Measurements from ENCODE around the gene DDX23. TPM values are rescaled to one million over a fixed set of nuclear protein-coding genes. Genes with fewer than 3 reads are reported as not detected.

The DDX23 gene
- polyA plus RNA-seq, 3 donors = 21.4 to 63.8 (median 28.4) TPM

DNA sequence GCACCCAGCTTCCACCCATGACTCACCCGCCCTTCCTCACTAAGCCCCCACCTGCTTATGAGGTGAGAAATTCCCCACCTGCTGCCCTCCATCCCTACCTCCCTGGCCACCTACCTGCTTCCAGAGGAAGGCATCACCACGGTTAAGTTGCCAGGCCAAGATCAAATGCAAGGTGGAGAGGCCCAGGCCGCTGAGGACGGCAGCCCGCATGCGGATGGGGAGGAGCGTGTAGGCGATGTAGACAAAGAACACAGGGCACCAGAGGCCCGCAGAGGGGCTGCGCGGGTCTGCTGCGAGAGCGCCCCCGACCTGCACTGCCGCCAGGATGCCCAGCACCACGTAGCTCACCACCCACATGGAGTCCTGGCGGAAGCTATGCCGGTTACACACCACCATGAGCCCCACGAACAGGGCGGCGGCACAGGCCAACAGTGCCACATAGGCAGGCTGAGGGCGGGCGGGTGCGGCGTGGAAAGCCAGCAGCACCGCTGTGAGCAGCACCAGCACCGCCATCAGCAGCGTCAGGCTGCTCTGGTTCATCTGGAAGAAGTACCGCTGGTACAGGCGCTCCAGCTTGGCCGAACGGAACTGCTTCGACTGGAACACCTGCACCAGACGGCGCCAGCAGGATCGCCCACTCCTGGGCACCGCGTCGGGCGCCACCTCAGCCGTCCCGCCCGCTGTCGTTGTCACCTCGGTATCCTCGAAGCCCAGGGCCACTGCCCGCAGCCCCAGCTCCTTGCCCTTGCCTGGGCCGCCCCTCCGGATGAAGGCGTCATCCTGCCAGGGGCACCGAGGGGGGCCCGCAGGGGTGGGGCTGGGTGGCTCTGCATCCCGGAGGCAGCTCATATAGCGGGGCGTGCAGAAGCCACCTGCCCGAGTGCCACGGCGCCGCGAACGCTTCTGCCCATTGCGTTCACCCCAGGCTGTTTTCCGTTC is 69.2 kb downstream of the DDX23 start:
- no peak overlapping the region for H3K27ac ChIP-seq (ENCODE audit: low read depth in 1 of 2, low read length in 2 of 2)
- intact Hi-C loops (cut with micrococcal nuclease) = no loop called here
- no peaks in the 10 kb centered on the region for H3K36me3 Mint-ChIP-seq

DNA sequence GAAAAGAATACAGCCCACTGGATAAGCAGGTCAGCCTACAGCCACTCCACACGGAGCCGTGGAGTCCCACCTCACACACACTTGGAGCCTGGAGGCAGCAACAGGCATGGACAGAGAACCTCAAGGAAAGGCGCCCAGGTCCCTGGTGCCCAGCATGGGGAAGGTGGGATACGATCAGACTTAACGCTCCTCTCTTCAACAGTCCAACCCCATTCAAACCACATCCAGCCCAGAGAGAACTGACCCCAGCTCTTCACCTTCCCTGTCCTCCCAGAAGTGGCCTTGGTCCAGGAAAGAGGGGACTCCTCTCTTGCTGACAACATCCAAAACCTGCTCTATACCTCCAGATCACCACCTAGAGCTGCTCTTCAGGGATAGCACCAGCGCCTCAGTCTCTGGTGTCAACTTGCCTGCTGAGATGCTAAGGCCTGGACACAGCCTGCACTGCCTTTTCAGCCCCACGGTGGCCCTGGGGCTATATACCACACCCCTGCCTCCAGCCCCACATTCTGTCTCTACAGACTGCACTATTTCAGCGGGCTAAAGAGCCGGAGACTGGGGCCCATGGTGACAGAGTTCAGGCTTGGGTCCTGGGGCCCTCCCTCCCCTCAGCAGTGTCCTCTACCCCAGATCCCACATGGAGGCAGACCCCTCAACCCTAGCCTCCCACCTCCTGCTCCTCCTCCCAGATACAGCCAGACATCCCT is 70.1 kb downstream of the DDX23 start:
- Histone ChIP-seq H3K9ac (ENCODE audit: insufficient read depth, low read length, poor library complexity, severe bottlenecking) (no peak overlapping the region), H3K4me2 (replicated peaks; ENCODE audit: extremely low read depth, low read length, poor library complexity, severe bottlenecking) (no peak overlapping the region), H2AFZ (ENCODE audit: insufficient read depth, low read depth, low read length, poor library complexity, severe bottlenecking) (no peak overlapping the region), H3K27me3 (ENCODE audit: control insufficient read depth in 2 of 2, insufficient read depth in 2 of 2, low read length in 2 of 2) (no peaks in the 10 kb centered on the region), H3K36me3 (replicated peaks in 1 of 2; ENCODE audit: control insufficient read depth in 1 of 2, insufficient read depth in 2 of 2, low read length in 2 of 2) (no peaks in the 10 kb centered on the region), H3K4me3 (replicated peaks in 1 of 3; ENCODE audit: low read depth in 2 of 3, low read length in 3 of 3) (no peak overlapping the region), H3K9me3 (replicated peaks in 1 of 2; ENCODE audit: control insufficient read depth in 1 of 2, insufficient read depth in 1 of 2, low read length in 2 of 2) (no peaks in the 10 kb centered on the region), H3K27ac (ENCODE audit: low read depth in 1 of 2, low read length in 2 of 2) (no peak overlapping the region), H3K79me2 (ENCODE audit: insufficient read depth, low read length) (no peaks in the 10 kb centered on the region), H3K4me1 (ENCODE audit: control insufficient read depth in 1 of 2, insufficient read depth in 2 of 2, low read length in 2 of 2) (peaks cover 11% of the 10 kb centered on the region in 2 donors), H4K20me1 (ENCODE audit: insufficient read depth, low read length) (no peaks in the 10 kb centered on the region)
- H3K4me3 Mint-ChIP-seq = no peak overlapping the region
- H3K4me1 Mint-ChIP-seq = peaks cover 13% of the 10 kb centered on the region
- 96% methylated on average over 3 of the region's 9 CpGs for WGBS (ENCODE audit: insufficient coverage)
- DNase-seq = no peak
- intact Hi-C loops (cut with micrococcal nuclease) = no loop called here
- no peak overlapping the region for H3K27ac Mint-ChIP-seq
- H3K9me3 Mint-ChIP-seq = peaks cover 0 to 3% (median 0%) of the 10 kb centered on the region in 7 donors
- TF ChIP-seq, protein P1, sequence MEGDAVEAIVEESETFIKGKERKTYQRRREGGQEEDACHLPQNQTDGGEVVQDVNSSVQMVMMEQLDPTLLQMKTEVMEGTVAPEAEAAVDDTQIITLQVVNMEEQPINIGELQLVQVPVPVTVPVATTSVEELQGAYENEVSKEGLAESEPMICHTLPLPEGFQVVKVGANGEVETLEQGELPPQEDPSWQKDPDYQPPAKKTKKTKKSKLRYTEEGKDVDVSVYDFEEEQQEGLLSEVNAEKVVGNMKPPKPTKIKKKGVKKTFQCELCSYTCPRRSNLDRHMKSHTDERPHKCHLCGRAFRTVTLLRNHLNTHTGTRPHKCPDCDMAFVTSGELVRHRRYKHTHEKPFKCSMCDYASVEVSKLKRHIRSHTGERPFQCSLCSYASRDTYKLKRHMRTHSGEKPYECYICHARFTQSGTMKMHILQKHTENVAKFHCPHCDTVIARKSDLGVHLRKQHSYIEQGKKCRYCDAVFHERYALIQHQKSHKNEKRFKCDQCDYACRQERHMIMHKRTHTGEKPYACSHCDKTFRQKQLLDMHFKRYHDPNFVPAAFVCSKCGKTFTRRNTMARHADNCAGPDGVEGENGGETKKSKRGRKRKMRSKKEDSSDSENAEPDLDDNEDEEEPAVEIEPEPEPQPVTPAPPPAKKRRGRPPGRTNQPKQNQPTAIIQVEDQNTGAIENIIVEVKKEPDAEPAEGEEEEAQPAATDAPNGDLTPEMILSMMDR (IDR thresholded peaks at IDR 0.05) = no peak
- peaks cover 1 to 7% (median 7%) of the 10 kb centered on the region in 3 donors for H3K27me3 Mint-ChIP-seq (ENCODE audit: low read depth in 3 of 3)
- no peaks in the 10 kb centered on the region for H3K36me3 Mint-ChIP-seq

More for the DNA sequence above, 69.2 kb downstream of the DDX23 start:
- Mint-ChIP-seq H3K27ac (no peak overlapping the region), H3K9me3 (peaks cover 0 to 2% (median 0%) of the 10 kb centered on the region in 7 donors), H3K4me3 (no peak overlapping the region), H3K27me3 (ENCODE audit: low read depth in 3 of 3) (peaks cover 8 to 14% (median 14%) of the 10 kb centered on the region in 3 donors), H3K4me1 (peaks cover 13% of the 10 kb centered on the region)
- no peaks in the 10 kb centered on the region for H3K36me3 ChIP-seq (replicated peaks in 1 of 2; ENCODE audit: control insufficient read depth in 1 of 2, insufficient read depth in 2 of 2, low read length in 2 of 2)
- no peak for DNase-seq
- no peaks in the 10 kb centered on the region for H4K20me1 ChIP-seq (ENCODE audit: insufficient read depth, low read length)
- 95% methylated on average over 52 of the region's 63 CpGs for whole genome bisulfite sequencing (ENCODE audit: insufficient coverage)
- no peaks in the 10 kb centered on the region for H3K9me3 ChIP-seq (replicated peaks in 1 of 2; ENCODE audit: control insufficient read depth in 1 of 2, insufficient read depth in 1 of 2, low read length in 2 of 2)
- H2AFZ ChIP-seq (ENCODE audit: insufficient read depth, low read depth, low read length, poor library complexity, severe bottlenecking) = no peak overlapping the region
- H3K4me3 ChIP-seq (replicated peaks in 1 of 3; ENCODE audit: low read depth in 2 of 3, low read length in 3 of 3) = no peak overlapping the region
- H3K79me2 ChIP-seq (ENCODE audit: insufficient read depth, low read length) = no peaks in the 10 kb centered on the region
- H3K9ac ChIP-seq (ENCODE audit: insufficient read depth, low read length, poor library complexity, severe bottlenecking) = no peak overlapping the region
- H3K4me1 ChIP-seq (ENCODE audit: control insufficient read depth in 1 of 2, insufficient read depth in 2 of 2, low read length in 2 of 2) = peaks cover 11% of the 10 kb centered on the region in 2 donors
- TF ChIP-seq, protein P1 (IDR thresholded peaks at IDR 0.05) = no peak
- H3K27me3 ChIP-seq (ENCODE audit: control insufficient read depth in 2 of 2, insufficient read depth in 2 of 2, low read length in 2 of 2) = peaks cover 0 to 7% of the 10 kb centered on the region in 2 donors
- no peak overlapping the region for H3K4me2 ChIP-seq (replicated peaks; ENCODE audit: extremely low read depth, low read length, poor library complexity, severe bottlenecking)
